ENCODE measurements around the gene PIK3R6. TPM values are rescaled to one million over a fixed set of nuclear protein-coding genes. Genes with fewer than 3 reads are reported as not detected.

The PIK3R6 gene
- total RNA-seq, 1 experiment from 2014 or later = not detected

GRCh38 chr17:8909586-8910270 is 42.3 kb upstream of the PIK3R6 start:
- Histone ChIP-seq H3K4me1 (ENCODE audit: insufficient read depth, low read length) (no peaks in the 10 kb centered on the region), H3K36me3 (ENCODE audit: low read depth, low read length) (no peaks in the 10 kb centered on the region), H3K9me2 (replicated peaks; ENCODE audit: low read length) (no peaks in the 10 kb centered on the region), H3K4me2 (ENCODE audit: low read length) (no peak overlapping the region), H3K27me3 (ENCODE audit: low read length) (peaks cover 17% of the 10 kb centered on the region), H2AFZ (ENCODE audit: low read length) (no peak overlapping the region), H3K9ac (ENCODE audit: low read length) (no peak overlapping the region), H3K27ac (ENCODE audit: low read length) (no peak overlapping the region), H3F3A (ENCODE audit: low read length, unreplicated experiment) (no peaks in the 10 kb centered on the region), H3K79me2 (ENCODE audit: low read length) (no peaks in the 10 kb centered on the region), H4K20me1 (ENCODE audit: low read length) (no peaks in the 10 kb centered on the region), H3K4me3 (ENCODE audit: low read length) (no peak overlapping the region), H3K9me3 (ENCODE audit: low read length) (no peaks in the 10 kb centered on the region)
- TF ChIP-seq EZH2 (IDR thresholded peaks at IDR 0.05; ENCODE audit: low read length, unreplicated experiment) = no peak
- TF ChIP-seq CTCF (conservative IDR thresholded peaks at IDR 0.05; ENCODE audit: low read depth, low read length) = no peak
- no peak for TF ChIP-seq EZH2phosphoT487 (IDR thresholded peaks at IDR 0.05; ENCODE audit: borderline replicate concordance, low read length)
- ChIA-PET CTCF (no interaction called here), POLR2A (ENCODE audit: unreplicated experiment) (no interaction called here)
- ATAC-seq = no peak
- no peak for DNase-seq
- intact Hi-C loops (cut with micrococcal nuclease) = no loop called here
- BruUV-seq (replicated peaks) = no TSS peak

DNA sequence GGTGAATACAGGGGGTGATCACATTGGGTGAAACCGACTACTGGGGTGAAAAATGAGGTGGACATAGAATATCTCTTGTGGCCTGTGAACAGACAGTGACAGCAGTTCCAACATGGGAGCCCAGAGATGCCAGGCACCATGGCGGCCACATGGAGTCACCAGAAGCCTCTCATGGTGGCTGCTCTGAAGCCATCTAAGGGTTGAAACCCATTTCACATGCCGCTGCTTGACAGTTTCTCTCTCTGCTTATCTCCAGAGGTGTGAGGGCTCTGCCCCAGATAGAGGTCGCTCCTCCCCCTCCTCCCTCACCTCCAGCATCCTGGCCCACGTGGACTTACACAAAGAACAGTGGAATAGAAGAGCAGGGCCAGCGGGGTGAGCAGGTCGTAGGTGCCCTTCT is 37.9 kb upstream of the PIK3R6 start:
- ATAC-seq (no peak), DNase-seq (no peak)
- ChIA-PET POLR2A (ENCODE audit: unreplicated experiment) (no interaction called here), CTCF (no interaction called here)
- Histone ChIP-seq H2AFZ (ENCODE audit: low read length) (no peak overlapping the region), H3K9me3 (ENCODE audit: low read length) (no peaks in the 10 kb centered on the region), H3K36me3 (ENCODE audit: low read depth, low read length) (no peaks in the 10 kb centered on the region), H4K20me1 (ENCODE audit: low read length) (no peaks in the 10 kb centered on the region), H3K9ac (ENCODE audit: low read length) (no peak overlapping the region), H3K4me1 (ENCODE audit: insufficient read depth, low read length) (no peaks in the 10 kb centered on the region), H3K79me2 (ENCODE audit: low read length) (no peaks in the 10 kb centered on the region), H3K4me2 (ENCODE audit: low read length) (no peak overlapping the region), H3K27ac (ENCODE audit: low read length) (no peak overlapping the region), H3F3A (ENCODE audit: low read length, unreplicated experiment) (no peaks in the 10 kb centered on the region), H3K9me2 (replicated peaks; ENCODE audit: low read length) (no peaks in the 10 kb centered on the region), H3K27me3 (ENCODE audit: low read length) (peaks cover 31% of the 10 kb centered on the region), H3K4me3 (ENCODE audit: low read length) (no peak overlapping the region)
- no TSS peak for BruUV-seq (replicated peaks)
- intact Hi-C loops (cut with micrococcal nuclease) = no loop called here
- TF ChIP-seq EZH2phosphoT487 (IDR thresholded peaks at IDR 0.05; ENCODE audit: borderline replicate concordance, low read length) (no peak), CTCF (conservative IDR thresholded peaks at IDR 0.05; ENCODE audit: low read depth, low read length) (no peak), EZH2 (IDR thresholded peaks at IDR 0.05; ENCODE audit: low read length, unreplicated experiment) (no peak)

GRCh38 chr17:8904686-8905085 is 37.2 kb upstream of the PIK3R6 start:
- Histone ChIP-seq H2AFZ (ENCODE audit: low read length) (no peak overlapping the region), H3K9ac (ENCODE audit: low read length) (no peak overlapping the region), H3K27ac (ENCODE audit: low read length) (no peak overlapping the region), H3K4me3 (ENCODE audit: low read length) (no peak overlapping the region), H3F3A (ENCODE audit: low read length, unreplicated experiment) (no peaks in the 10 kb centered on the region), H3K4me1 (ENCODE audit: insufficient read depth, low read length) (no peaks in the 10 kb centered on the region), H3K27me3 (ENCODE audit: low read length) (peaks cover 30% of the 10 kb centered on the region), H3K36me3 (ENCODE audit: low read depth, low read length) (no peaks in the 10 kb centered on the region), H3K4me2 (ENCODE audit: low read length) (no peak overlapping the region), H3K9me2 (replicated peaks; ENCODE audit: low read length) (no peaks in the 10 kb centered on the region), H4K20me1 (ENCODE audit: low read length) (no peaks in the 10 kb centered on the region), H3K79me2 (ENCODE audit: low read length) (no peaks in the 10 kb centered on the region), H3K9me3 (ENCODE audit: low read length) (no peaks in the 10 kb centered on the region)
- ChIA-PET POLR2A (ENCODE audit: unreplicated experiment) (no interaction called here), CTCF (no interaction called here)
- BruUV-seq (replicated peaks) = no TSS peak
- intact Hi-C loops (cut with micrococcal nuclease) = no loop called here
- TF ChIP-seq CTCF (conservative IDR thresholded peaks at IDR 0.05; ENCODE audit: low read depth, low read length) = no peak
- TF ChIP-seq EZH2phosphoT487 (IDR thresholded peaks at IDR 0.05; ENCODE audit: borderline replicate concordance, low read length) = no peak
- TF ChIP-seq EZH2 (IDR thresholded peaks at IDR 0.05; ENCODE audit: low read length, unreplicated experiment) = no peak
- ATAC-seq = no peak
- no peak for DNase-seq

Measured in PC-3 (cell line).